Caco-2 (cell line): ENCODE measurements around the gene CNTN5. TPM values are rescaled to one million over a fixed set of nuclear protein-coding genes. Genes with fewer than 3 reads are reported as not detected.

Source experiments
- BruUV-seq: library from RNA; stranded (reverse); fragments of 400-500 nt; replicated peaks from 2 replicates; lab custom pipeline; 2021; lab: Mats Ljungman, UMichigan
- CTCF ChIA-PET: fragments of 300-600 bp; sonication (Branson Sonifier 250); formaldehyde crosslinking; loops from one replicate; lab custom pipeline; 2022; ENCODE audit warnings: antibody characterized with exemption; lab: Charles Lee
- POLR2A ChIA-PET: fragments of 300-600 bp; sonication (Branson Sonifier 250); formaldehyde crosslinking; loops from one replicate; lab custom pipeline; 2022; ENCODE audit warnings: antibody characterized with exemption; lab: Charles Lee
- DNase-seq, 2 experiments: peaks; one replicate each; pipeline versions ENCODE4 v3.0.0 to v3.0.0-alpha.2; 2020 to 2022
- H3K27me3 ChIP-seq: replicated peaks from 2 replicates; pipeline ENCODE4 v1.6.0; 2011; ENCODE audit warnings: low read length; ENCODE audit not compliant: control insufficient read depth, insufficient read depth
- H3K36me3 ChIP-seq: 2 replicates; pipeline ENCODE4 v1.5.1; 2011; ENCODE audit warnings: low read length; ENCODE audit not compliant: control insufficient read depth, insufficient read depth
- H3K4me1 ChIP-seq: fragments of 250-450 bp; sonication (Bioruptor Pico); 2 replicates; pipeline ENCODE4 v1.5.1; 2020; ENCODE audit warnings: mild to moderate bottlenecking
- H3K4me3 ChIP-seq: 2 replicates; pipeline ENCODE4 v1.5.1; 2011; ENCODE audit warnings: low read depth, mild to moderate bottlenecking, control low read depth, low read length
- H3K9me3 ChIP-seq: fragments of 250-450 bp; sonication (Bioruptor Pico); 2 replicates; pipeline ENCODE4 v1.5.1; 2020; ENCODE audit warnings: mild to moderate bottlenecking, moderate library complexity
- H3K27ac Mint-ChIP-seq: one replicate; pipeline ENCODE4 v1.8.0; 2022; ENCODE audit warnings: mixed read lengths; ENCODE audit not compliant: unreplicated experiment
- H3K27me3 Mint-ChIP-seq: one replicate; pipeline ENCODE4 v1.8.0; 2022; ENCODE audit warnings: mixed read lengths; ENCODE audit not compliant: insufficient read depth, unreplicated experiment
- H3K36me3 Mint-ChIP-seq: one replicate; pipeline ENCODE4 v1.8.0; 2022; ENCODE audit warnings: mild to moderate bottlenecking, mixed read lengths; ENCODE audit not compliant: insufficient read depth, unreplicated experiment
- H3K4me1 Mint-ChIP-seq: one replicate; pipeline ENCODE4 v1.8.0; 2022; ENCODE audit warnings: low read depth, mixed read lengths; ENCODE audit not compliant: unreplicated experiment
- H3K4me3 Mint-ChIP-seq: one replicate; pipeline ENCODE4 v1.8.0; 2022; ENCODE audit warnings: mild to moderate bottlenecking, moderate library complexity, mixed read lengths; ENCODE audit not compliant: unreplicated experiment
- H3K9me3 Mint-ChIP-seq: one replicate; pipeline ENCODE4 v1.8.0; 2022; ENCODE audit warnings: mixed read lengths; ENCODE audit not compliant: unreplicated experiment
- CTCF ChIP-seq, 2 experiments: fragments of 200-600 bp in 1 of 2; IDR thresholded peaks; 1 replicate in 1 of 2; 2 replicates in 1 of 2; pipeline versions ENCODE4 v1.5.1 to v1.8.0; 2011 to 2022; ENCODE audit warnings: antibody characterized with exemption in 1 of 2, control low read depth in 1 of 2, inconsistent platforms in 1 of 2, low read depth in 1 of 2, low read length in 1 of 2, mild to moderate bottlenecking in 1 of 2, moderate library complexity in 1 of 2; ENCODE audit not compliant: insufficient read depth in 1 of 2, severe bottlenecking in 1 of 2, unreplicated experiment in 1 of 2
- intact Hi-C: fragments of 100-400 bp; cut with micrococcal nuclease; formaldehyde crosslinking; loops from one replicate; pipeline ENCODE4 v1.10.0; 2022; ENCODE audit not compliant: unreplicated experiment
- total RNA-seq: library from RNA; stranded (reverse); gene quantifications from 2 replicates; pipeline ENCODE4 v1.2.3, GENCODE V29; 2022

Gene CNTN5
- total RNA-seq, 1 experiment from 2014 or later: 1.00 TPM

GRCh38 chr11:100119176-100119575 is 1098.4 kb downstream of the CNTN5 start:
- H3K36me3 Mint-ChIP-seq: no peaks in the 10 kb centered on the region
- TF ChIP-seq CTCF (IDR thresholded peaks at IDR 0.05; ENCODE audit: insufficient read depth in 1 of 2, low read depth in 1 of 2, low read length in 1 of 2, severe bottlenecking in 1 of 2, unreplicated experiment in 1 of 2): no peak
- Histone ChIP-seq H3K4me3 (no peak overlapping the region), H3K27me3 (no peaks in the 10 kb centered on the region), H3K9me3 (no peaks in the 10 kb centered on the region), H3K36me3 (no peaks in the 10 kb centered on the region), H3K4me1 (no peaks in the 10 kb centered on the region)
- no peaks in the 10 kb centered on the region for H3K4me1 Mint-ChIP-seq
- H3K9me3 Mint-ChIP-seq: no peaks in the 10 kb centered on the region
- intact Hi-C loops: no loop called here
- no peak for DNase-seq
- peaks cover 3% of the 10 kb centered on the region for H3K27me3 Mint-ChIP-seq
- no TSS peak for BruUV-seq
- H3K4me3 Mint-ChIP-seq: no peak overlapping the region
- POLR2A ChIA-PET: no interaction called here
- CTCF ChIA-PET: no interaction called here
- H3K27ac Mint-ChIP-seq: no peak overlapping the region

- ChIA-PET POLR2A (no interaction called here), CTCF (no interaction called here)
- intact Hi-C loops: no loop called here
- BruUV-seq: no TSS peak
- Histone ChIP-seq H3K4me1 (no peaks in the 10 kb centered on the region), H3K36me3 (no peaks in the 10 kb centered on the region), H3K27me3 (no peaks in the 10 kb centered on the region), H3K4me3 (no peak overlapping the region), H3K9me3 (no peaks in the 10 kb centered on the region)
- H3K4me1 Mint-ChIP-seq: no peaks in the 10 kb centered on the region
- no peaks in the 10 kb centered on the region for H3K27me3 Mint-ChIP-seq
- no peaks in the 10 kb centered on the region for H3K9me3 Mint-ChIP-seq
- no peaks in the 10 kb centered on the region for H3K36me3 Mint-ChIP-seq
- DNase-seq: no peak
- H3K27ac Mint-ChIP-seq: no peak overlapping the region
- TF ChIP-seq CTCF (IDR thresholded peaks at IDR 0.05; ENCODE audit: insufficient read depth in 1 of 2, low read depth in 1 of 2, low read length in 1 of 2, severe bottlenecking in 1 of 2, unreplicated experiment in 1 of 2): no peak
- no peak overlapping the region for H3K4me3 Mint-ChIP-seq
Observed at GRCh38 chr11:100133114-100133513, 1112.4 kb downstream of the CNTN5 start.

- Histone ChIP-seq H3K27me3 (no peaks in the 10 kb centered on the region), H3K9me3 (no peaks in the 10 kb centered on the region), H3K4me1 (no peaks in the 10 kb centered on the region), H3K4me3 (no peak overlapping the region), H3K36me3 (no peaks in the 10 kb centered on the region)
- Mint-ChIP-seq H3K4me1 (no peaks in the 10 kb centered on the region), H3K4me3 (no peak overlapping the region), H3K36me3 (no peaks in the 10 kb centered on the region), H3K27me3 (peaks cover 3% of the 10 kb centered on the region), H3K9me3 (no peaks in the 10 kb centered on the region), H3K27ac (no peak overlapping the region)
- BruUV-seq: no TSS peak
- TF ChIP-seq CTCF (IDR thresholded peaks at IDR 0.05; ENCODE audit: insufficient read depth in 1 of 2, low read depth in 1 of 2, low read length in 1 of 2, severe bottlenecking in 1 of 2, unreplicated experiment in 1 of 2): no peak
- CTCF ChIA-PET: no interaction called here
- POLR2A ChIA-PET: no interaction called here
- no peak for DNase-seq
- intact Hi-C loops: no loop called here
Observed at GRCh38 chr11:100141201-100141600, 1120.5 kb downstream of the CNTN5 start.
